ENCODE data around the gene LUC7L2. TPM values are rescaled to one million over a fixed set of nuclear protein-coding genes. Genes with fewer than 3 reads are reported as not detected.

LUC7L2 gene
- total and polyA plus RNA-seq, 9 of the 15 experiments (the other 6 are each of a cell fraction or from before 2014, with no cell fraction given) = 56.1 to 207 (median 141) TPM

DNA sequence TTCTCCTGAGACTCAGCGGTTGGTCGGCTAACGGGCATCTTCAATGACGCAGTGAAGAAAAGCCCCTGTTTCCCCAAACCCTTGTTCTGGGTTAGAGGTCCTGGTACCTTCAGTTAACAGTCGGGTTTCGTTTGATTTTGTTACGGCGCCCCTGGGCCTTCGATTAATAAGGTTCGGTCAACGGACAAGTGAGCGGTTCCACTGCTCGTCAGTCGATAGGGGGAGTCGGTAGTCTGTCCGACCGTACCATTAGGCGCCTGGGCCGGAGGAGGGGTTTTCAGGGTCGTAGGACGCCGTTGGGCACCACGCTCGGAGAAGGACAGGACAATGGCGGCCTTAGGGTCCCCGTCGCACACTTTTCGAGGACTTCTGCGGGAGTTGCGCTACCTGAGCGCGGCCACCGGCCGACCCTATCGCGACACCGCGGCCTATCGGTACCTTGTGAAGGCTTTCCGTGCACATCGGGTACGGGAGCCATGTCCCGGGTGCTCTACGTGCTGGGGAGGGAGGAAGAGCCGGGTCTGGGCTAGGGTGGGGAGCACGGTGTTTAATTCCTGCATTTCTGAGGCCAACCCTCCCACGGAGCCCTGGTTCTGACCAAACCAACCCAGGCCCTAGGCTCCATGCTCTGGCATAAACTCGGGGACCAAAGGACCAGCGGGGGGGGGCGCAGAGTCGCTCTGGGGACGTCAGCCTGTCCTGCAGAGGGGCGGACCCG lies 18.5 kb upstream of the LUC7L2 start, which contains the start of gene FMC1 (continued):
- TF ChIP-seq ZNF609 (CRISPR knock-in tag; IDR thresholded peaks at IDR 0.05; ENCODE audit: borderline replicate concordance) = peak; percentile 47
- no peak for TF ChIP-seq U2AF2 (optimal IDR thresholded peaks at IDR 0.05; ENCODE audit: low read depth, low read length)
- TF ChIP-seq ZNF76 (CRISPR knock-in tag; IDR thresholded peaks at IDR 0.05; ENCODE audit: borderline replicate concordance) = peak; percentile 17; the same call in 1 of the 2 replicates
- TF ChIP-seq RFX1 (IDR thresholded peaks at IDR 0.05) = no peak; the same call in 1 of the 2 replicates
- peak; percentile 43; the same call in 1 of the 2 replicates for TF ChIP-seq NR2C1 (IDR thresholded peaks at IDR 0.05)
- TF ChIP-seq NR2C1 (tag; IDR thresholded peaks at IDR 0.05) = peak; percentile 16
- no peak for TF ChIP-seq KLF16 (IDR thresholded peaks at IDR 0.05)
- TF ChIP-seq RFX5 (IDR thresholded peaks at IDR 0.05; ENCODE audit: low read depth, low read length) = peak; percentile 22; the same call in 1 of the 2 replicates
- no peak for TF ChIP-seq NFE2 (IDR thresholded peaks at IDR 0.05; ENCODE audit: low read depth)
- no peak; the same call in 1 of the 2 replicates for TF ChIP-seq ZNF23 (CRISPR knock-in tag; IDR thresholded peaks at IDR 0.05)
- peak; percentile 55; the same call in 1 of the 2 replicates for TF ChIP-seq RB1 (IDR thresholded peaks at IDR 0.05; ENCODE audit: low read depth)
- TF ChIP-seq CHCHD3 (CRISPR knock-in tag; IDR thresholded peaks at IDR 0.05) = no peak
- TF ChIP-seq, protein P1, sequence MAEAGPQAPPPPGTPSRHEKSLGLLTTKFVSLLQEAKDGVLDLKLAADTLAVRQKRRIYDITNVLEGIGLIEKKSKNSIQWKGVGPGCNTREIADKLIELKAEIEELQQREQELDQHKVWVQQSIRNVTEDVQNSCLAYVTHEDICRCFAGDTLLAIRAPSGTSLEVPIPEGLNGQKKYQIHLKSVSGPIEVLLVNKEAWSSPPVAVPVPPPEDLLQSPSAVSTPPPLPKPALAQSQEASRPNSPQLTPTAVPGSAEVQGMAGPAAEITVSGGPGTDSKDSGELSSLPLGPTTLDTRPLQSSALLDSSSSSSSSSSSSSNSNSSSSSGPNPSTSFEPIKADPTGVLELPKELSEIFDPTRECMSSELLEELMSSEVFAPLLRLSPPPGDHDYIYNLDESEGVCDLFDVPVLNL (CRISPR knock-in tag; IDR thresholded peaks at IDR 0.05; ENCODE audit: low read depth) = peak; percentile 69; the same call in 1 of the 2 replicates
- TF ChIP-seq NUFIP1 (IDR thresholded peaks at IDR 0.05; ENCODE audit: partially characterized antibody) = no peak
- peak; percentile 76; the same call in 1 of the 2 replicates for TF ChIP-seq NKRF (IDR thresholded peaks at IDR 0.05; ENCODE audit: borderline replicate concordance)
